ENCODE data around the gene EPM2AIP1. TPM values are rescaled to one million over a fixed set of nuclear protein-coding genes. Genes with fewer than 3 reads are reported as not detected.
"Not testable (repeated sequence)": the region's sequence is repeated elsewhere in the genome, so short reads cannot be mapped to it uniquely, and the experiment has no call there.

EPM2AIP1 gene
- total and polyA plus RNA-seq, 7 experiments from 2014 or later = 3.7 to 43.4 (median 26.0) TPM

GRCh38 chr3:36969540-36970432, 23.1 kb downstream of the EPM2AIP1 start:
- peak overlapping the region; percentile 48 to 83 (median 63) for H3K27ac Mint-ChIP-seq
- intact Hi-C loops (cut with micrococcal nuclease) = loop anchor here (2.0 to 5.0 kb wide), 2 partner anchors 23 to 242 kb away; partner anchors contain the start of genes EPM2AIP1 (in 1 of the 2) and MLH1 (in 1 of the 2)
- DNase-seq = peak in 5 of 9 donors; percentile 14 to 36 (median 23)
- Histone ChIP-seq H3K27ac (ENCODE audit: low read depth, low read length) (peak overlapping the region; percentile 9), H3K4me1 (ENCODE audit: control insufficient read depth in 2 of 2, insufficient read depth in 2 of 2, low read length in 2 of 2) (peaks cover 4 to 5% of the 10 kb centered on the region in 2 donors), H3K4me3 (ENCODE audit: low read length) (no peak overlapping the region), H3K9me3 (ENCODE audit: control insufficient read depth in 2 of 3, low read length in 3 of 3) (no peaks in the 10 kb centered on the region), H3K27me3 (ENCODE audit: control insufficient read depth in 2 of 2, insufficient read depth in 2 of 2, low read length in 2 of 2) (no peaks in the 10 kb centered on the region), H3K36me3 (ENCODE audit: control insufficient read depth in 2 of 3, insufficient read depth in 3 of 3, low read length in 3 of 3) (no peaks in the 10 kb centered on the region)
- H3K4me1 Mint-ChIP-seq = peaks cover 21 to 32% (median 24%) of the 10 kb centered on the region in 7 donors
- ChIA-PET POLR2A (interaction anchor here (1.0 to 2.2 kb wide), 4 partner anchors 11 to 24 kb away, joined by 3 to 6 read pairs (median 4); partner anchors contain the start of gene MLH1), CTCF (interaction anchor here (1.2 kb wide), 1 partner anchor 11 kb away, joined by 3 read pairs; no protein-coding TSS in a partner anchor)
- H3K9me3 Mint-ChIP-seq = peaks cover 0 to 2% (median 0%) of the 10 kb centered on the region in 11 donors
- peaks cover 0 to 16% (median 9%) of the 10 kb centered on the region in 5 donors for H3K36me3 Mint-ChIP-seq
- ATAC-seq = peak; percentile 95
- peak overlapping the region in 6 of 10 donors; percentile 16 to 59 (median 38) for H3K4me3 Mint-ChIP-seq
- H3K27me3 Mint-ChIP-seq = no peaks in the 10 kb centered on the region

- CTCF ChIA-PET = interaction anchor here (1.2 kb wide), 1 partner anchor 10 kb away, joined by 3 read pairs; no protein-coding TSS in a partner anchor
- no peaks in the 10 kb centered on the region for H3K9me3 ChIP-seq (ENCODE audit: control insufficient read depth in 2 of 3, low read length in 3 of 3)
- Mint-ChIP-seq H3K4me3 (peak overlapping the region in 2 of 10 donors; percentile 16 to 39), H3K27me3 (no peaks in the 10 kb centered on the region), H3K9me3 (peaks cover 0 to 2% (median 0%) of the 10 kb centered on the region in 11 donors), H3K27ac (peak overlapping the region in 5 of 9 donors; percentile 51 to 75 (median 66)), H3K4me1 (peaks cover 21 to 32% (median 24%) of the 10 kb centered on the region in 7 donors), H3K36me3 (peaks cover 0 to 14% (median 9%) of the 10 kb centered on the region in 5 donors)
- intact Hi-C loops (cut with micrococcal nuclease) = no loop called here
- H3K36me3 ChIP-seq (ENCODE audit: control insufficient read depth in 2 of 3, insufficient read depth in 3 of 3, low read length in 3 of 3) = no peaks in the 10 kb centered on the region
- peaks cover 4 to 5% of the 10 kb centered on the region in 2 donors for H3K4me1 ChIP-seq (ENCODE audit: control insufficient read depth in 2 of 2, insufficient read depth in 2 of 2, low read length in 2 of 2)
- H3K27ac ChIP-seq (ENCODE audit: low read depth, low read length) = no peak overlapping the region
- POLR2A ChIA-PET = interaction anchor here (1.1 to 2.2 kb wide), 3 partner anchors 11 to 25 kb away, joined by 3 to 6 read pairs (median 5); partner anchors contain the start of gene MLH1
- no peak overlapping the region for H3K4me3 ChIP-seq (ENCODE audit: low read length)
- no peak for DNase-seq
- no peaks in the 10 kb centered on the region for H3K27me3 ChIP-seq (ENCODE audit: control insufficient read depth in 2 of 2, insufficient read depth in 2 of 2, low read length in 2 of 2)
- no peak for ATAC-seq
Observed at GRCh38 chr3:36969085-36969484, 23.8 kb downstream of the EPM2AIP1 start.

- H3K9me3 Mint-ChIP-seq = no peaks in the 10 kb centered on the region
- H3K9me3 ChIP-seq (ENCODE audit: control insufficient read depth in 2 of 3, low read length in 3 of 3) = no peaks in the 10 kb centered on the region
- H3K4me3 ChIP-seq (ENCODE audit: low read length) = no peak overlapping the region
- intact Hi-C loops (cut with micrococcal nuclease) = no loop called here
- peaks cover 14 to 17% (median 15%) of the 10 kb centered on the region in 7 donors for H3K4me1 Mint-ChIP-seq
- H3K4me1 ChIP-seq (ENCODE audit: control insufficient read depth in 2 of 2, insufficient read depth in 2 of 2, low read length in 2 of 2) = peaks cover 0 to 5% of the 10 kb centered on the region in 2 donors
- no peaks in the 10 kb centered on the region for H3K36me3 ChIP-seq (ENCODE audit: control insufficient read depth in 2 of 3, insufficient read depth in 3 of 3, low read length in 3 of 3)
- POLR2A ChIA-PET = no interaction called here
- no peak for DNase-seq
- H3K27me3 ChIP-seq (ENCODE audit: control insufficient read depth in 2 of 2, insufficient read depth in 2 of 2, low read length in 2 of 2) = no peaks in the 10 kb centered on the region
- no peak overlapping the region for H3K4me3 Mint-ChIP-seq
- no peaks in the 10 kb centered on the region for H3K27me3 Mint-ChIP-seq
- ATAC-seq = no peak
- no peak overlapping the region for H3K27ac ChIP-seq (ENCODE audit: low read depth, low read length)
- peaks cover 0 to 3% (median 0%) of the 10 kb centered on the region in 5 donors for H3K36me3 Mint-ChIP-seq
- CTCF ChIA-PET = interaction anchor here (0.5 to 0.6 kb wide), 2 partner anchors 81 to 96 kb away, joined by 3 read pairs; no protein-coding TSS in a partner anchor
- H3K27ac Mint-ChIP-seq = no peak overlapping the region
Observed at GRCh38 chr3:36965440-36965839, 27.5 kb downstream of the EPM2AIP1 start.

- intact Hi-C loops (cut with micrococcal nuclease) = no loop called here
- no peak overlapping the region for H3K4me3 Mint-ChIP-seq
- no peaks in the 10 kb centered on the region for H3K9me3 Mint-ChIP-seq
- H3K27ac ChIP-seq (ENCODE audit: low read depth, low read length) = no peak overlapping the region
- peaks cover 0 to 3% (median 0%) of the 10 kb centered on the region in 5 donors for H3K36me3 Mint-ChIP-seq
- H3K4me3 ChIP-seq (ENCODE audit: low read length) = no peak overlapping the region
- H3K4me1 Mint-ChIP-seq = peaks cover 10 to 13% (median 11%) of the 10 kb centered on the region in 7 donors
- peaks cover 0 to 2% of the 10 kb centered on the region in 2 donors for H3K4me1 ChIP-seq (ENCODE audit: control insufficient read depth in 2 of 2, insufficient read depth in 2 of 2, low read length in 2 of 2)
- no peaks in the 10 kb centered on the region for H3K27me3 Mint-ChIP-seq
- no peaks in the 10 kb centered on the region for H3K36me3 ChIP-seq (ENCODE audit: control insufficient read depth in 2 of 3, insufficient read depth in 3 of 3, low read length in 3 of 3)
- H3K27me3 ChIP-seq (ENCODE audit: control insufficient read depth in 2 of 2, insufficient read depth in 2 of 2, low read length in 2 of 2) = no peaks in the 10 kb centered on the region
- H3K27ac Mint-ChIP-seq = no peak overlapping the region
- POLR2A ChIA-PET = no interaction called here
- CTCF ChIA-PET = no interaction called here
- H3K9me3 ChIP-seq (ENCODE audit: control insufficient read depth in 2 of 3, low read length in 3 of 3) = no peaks in the 10 kb centered on the region
- DNase-seq (no peak), ATAC-seq (peak; percentile 36)
Observed at GRCh38 chr3:36964817-36965216, 28.1 kb downstream of the EPM2AIP1 start.

- no peaks in the 10 kb centered on the region for H3K27me3 Mint-ChIP-seq
- ChIA-PET CTCF (no interaction called here), POLR2A (interaction anchor here (0.6 kb wide), 1 partner anchor 15 kb away, joined by 4 read pairs; no protein-coding TSS in a partner anchor)
- no peak overlapping the region for H3K4me3 Mint-ChIP-seq
- DNase-seq (no peak), ATAC-seq (no peak)
- no peak overlapping the region for H3K27ac Mint-ChIP-seq
- H3K27me3 ChIP-seq (ENCODE audit: control insufficient read depth in 2 of 2, insufficient read depth in 2 of 2, low read length in 2 of 2) = no peaks in the 10 kb centered on the region
- H3K36me3 Mint-ChIP-seq = peaks cover 0 to 3% (median 0%) of the 10 kb centered on the region in 5 donors
- H3K27ac ChIP-seq (ENCODE audit: low read depth, low read length) = no peak overlapping the region
- H3K9me3 ChIP-seq (ENCODE audit: control insufficient read depth in 2 of 3, low read length in 3 of 3) = no peaks in the 10 kb centered on the region
- no peaks in the 10 kb centered on the region for H3K4me1 ChIP-seq (ENCODE audit: control insufficient read depth in 2 of 2, insufficient read depth in 2 of 2, low read length in 2 of 2)
- no peaks in the 10 kb centered on the region for H3K36me3 ChIP-seq (ENCODE audit: control insufficient read depth in 2 of 3, insufficient read depth in 3 of 3, low read length in 3 of 3)
- intact Hi-C loops (cut with micrococcal nuclease) = no loop called here
- H3K4me1 Mint-ChIP-seq = peaks cover 6 to 8% (median 6%) of the 10 kb centered on the region in 7 donors
- no peak overlapping the region for H3K4me3 ChIP-seq (ENCODE audit: low read length)
- no peaks in the 10 kb centered on the region for H3K9me3 Mint-ChIP-seq
Observed at GRCh38 chr3:36964331-36964730, 28.6 kb downstream of the EPM2AIP1 start.

GRCh38 chr3:36963008-36963407, 29.9 kb downstream of the EPM2AIP1 start:
- H3K36me3 Mint-ChIP-seq; H3K27ac Mint-ChIP-seq; intact Hi-C loops (cut with micrococcal nuclease); H3K27me3 ChIP-seq (ENCODE audit: control insufficient read depth in 2 of 2, insufficient read depth in 2 of 2, low read length in 2 of 2); H3K27me3 Mint-ChIP-seq; ATAC-seq; H3K4me1 ChIP-seq (ENCODE audit: control insufficient read depth in 2 of 2, insufficient read depth in 2 of 2, low read length in 2 of 2); H3K4me3 ChIP-seq (ENCODE audit: low read length); H3K36me3 ChIP-seq (ENCODE audit: control insufficient read depth in 2 of 3, insufficient read depth in 3 of 3, low read length in 3 of 3); CTCF ChIA-PET; H3K9me3 ChIP-seq (ENCODE audit: control insufficient read depth in 2 of 3, low read length in 3 of 3); H3K27ac ChIP-seq (ENCODE audit: low read depth, low read length); DNase-seq; H3K4me3 Mint-ChIP-seq; POLR2A ChIA-PET; H3K9me3 Mint-ChIP-seq: not testable (repeated sequence)
- H3K4me1 Mint-ChIP-seq = peaks cover under 1 to 11% (median 9%) of the 10 kb centered on the region in 7 donors

Measured in naive thymus-derived CD4-positive, alpha-beta T cell (primary cell).